Adipocyte (in vitro differentiated cells): ENCODE measurements around the gene UBD.

Source experiments
- DNase-seq: peaks from one replicate; pipeline ENCODE4 v3.0.0-alpha.2; 2015; ENCODE audit warnings: low read depth
- H3K27me3 ChIP-seq: replicated peaks from 2 replicates; pipeline ENCODE4 v1.7.0; 2013; ENCODE audit warnings: mild to moderate bottlenecking, low read length, moderate library complexity; ENCODE audit not compliant: control insufficient read depth, insufficient read depth
- H3K36me3 ChIP-seq: 2 replicates; pipeline ENCODE4 v1.7.0; 2013; ENCODE audit warnings: low read length, mild to moderate bottlenecking, moderate library complexity; ENCODE audit not compliant: control insufficient read depth, insufficient read depth, severe bottlenecking
- H3K4me1 ChIP-seq: 2 replicates; pipeline ENCODE4 v1.7.0; 2013; ENCODE audit warnings: mild to moderate bottlenecking, low read length, moderate library complexity; ENCODE audit not compliant: control insufficient read depth, insufficient read depth
- H3K4me3 ChIP-seq: 2 replicates; pipeline ENCODE4 v1.7.0; 2013; ENCODE audit warnings: mild to moderate bottlenecking, low read length, moderate library complexity
- H3K9ac ChIP-seq: 2 replicates; pipeline ENCODE4 v1.7.0; 2013; ENCODE audit warnings: mild to moderate bottlenecking, low read length, moderate library complexity
- H3K9me3 ChIP-seq: 2 replicates; pipeline ENCODE4 v1.7.0; 2013; ENCODE audit warnings: mild to moderate bottlenecking, low read length, moderate library complexity; ENCODE audit not compliant: control insufficient read depth

UBD gene

DNA sequence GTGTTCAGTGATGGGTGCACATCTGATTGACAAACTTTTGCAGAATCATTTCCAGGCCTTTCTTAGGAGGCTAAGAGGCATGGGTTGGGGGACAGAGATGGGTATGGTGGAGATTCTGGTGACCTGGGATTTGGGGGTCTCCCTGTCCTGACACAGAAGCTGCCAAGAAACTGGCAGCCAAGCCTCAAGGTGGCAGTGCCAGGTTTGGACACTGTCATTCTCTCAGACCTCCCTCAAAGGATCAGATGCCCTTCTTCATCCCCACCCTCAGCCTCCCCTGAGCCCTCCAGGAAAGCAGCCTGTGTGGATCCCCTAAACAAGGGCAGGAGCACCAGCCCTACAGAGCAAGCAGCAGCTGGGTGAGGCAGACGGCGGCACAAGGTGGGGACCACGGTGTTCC, 53.7 kb downstream of the UBD start:
- no peak for DNase-seq
- H3K27me3 ChIP-seq: peaks cover 23% of the 10 kb centered on the region
- no peaks in the 10 kb centered on the region for H3K4me1 ChIP-seq
- H3K4me3 ChIP-seq: no peak overlapping the region
- H3K9ac ChIP-seq: no peak overlapping the region
- no peaks in the 10 kb centered on the region for H3K36me3 ChIP-seq
- no peaks in the 10 kb centered on the region for H3K9me3 ChIP-seq
